GM11168 (cell line): ENCODE results near the gene DCPS.

ENCODE experiments used
- in situ Hi-C: fragments of 300-500 bp; cut with MboI; formaldehyde crosslinking; loops from one replicate; pipeline ENCODE4 v1.12.0; 2022; ENCODE audit warnings: low sequenced_read_pairs; ENCODE audit not compliant: unreplicated experiment

Gene DCPS

GRCh38 chr11:126327281-126328000 is 23.6 kb downstream of the DCPS start:
- in situ Hi-C loops: no loop called here

DNA sequence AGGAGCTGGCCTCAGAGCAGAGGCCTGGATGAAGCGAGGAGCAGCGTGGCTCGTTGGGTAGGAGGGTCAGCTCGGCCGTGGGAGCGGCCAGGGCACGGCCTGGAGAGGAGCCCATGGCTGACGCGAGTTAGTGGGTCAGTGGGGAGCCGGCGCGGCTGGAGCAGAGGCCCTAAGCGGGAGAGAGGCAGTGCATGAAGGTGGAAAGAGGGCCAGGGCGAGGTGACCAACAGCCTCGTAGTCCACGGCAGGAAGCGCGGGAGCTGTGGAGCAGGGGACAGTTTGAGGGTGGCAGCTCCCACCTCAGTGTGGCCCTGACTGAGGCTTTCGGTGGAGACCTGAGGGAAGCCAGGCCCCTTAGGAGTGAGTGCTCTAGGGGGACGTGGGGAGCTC is 24.1 kb downstream of the DCPS start:
- in situ Hi-C loops: no loop called here

DNA sequence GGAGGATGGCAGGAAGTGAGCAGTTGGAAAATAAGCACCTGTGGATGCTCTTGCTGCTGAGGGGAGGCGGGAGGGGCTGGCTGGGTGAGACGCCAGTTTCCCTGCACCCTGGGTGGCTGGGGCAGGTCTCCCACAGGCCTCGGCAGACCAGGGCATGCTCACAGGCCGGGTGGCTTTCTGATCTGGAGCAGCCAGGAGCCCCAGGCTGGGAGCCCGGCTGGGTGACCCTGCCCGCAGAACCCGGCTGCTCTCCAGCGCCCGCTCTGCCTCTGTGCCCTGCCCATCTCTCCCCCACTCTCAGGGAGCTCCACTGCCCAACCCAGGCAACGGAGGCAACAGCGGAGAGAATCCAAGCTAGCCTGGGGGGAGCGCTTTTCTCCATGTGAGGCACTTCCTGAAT is 24.6 kb downstream of the DCPS start:
- in situ Hi-C loops: no loop called here

DNA sequence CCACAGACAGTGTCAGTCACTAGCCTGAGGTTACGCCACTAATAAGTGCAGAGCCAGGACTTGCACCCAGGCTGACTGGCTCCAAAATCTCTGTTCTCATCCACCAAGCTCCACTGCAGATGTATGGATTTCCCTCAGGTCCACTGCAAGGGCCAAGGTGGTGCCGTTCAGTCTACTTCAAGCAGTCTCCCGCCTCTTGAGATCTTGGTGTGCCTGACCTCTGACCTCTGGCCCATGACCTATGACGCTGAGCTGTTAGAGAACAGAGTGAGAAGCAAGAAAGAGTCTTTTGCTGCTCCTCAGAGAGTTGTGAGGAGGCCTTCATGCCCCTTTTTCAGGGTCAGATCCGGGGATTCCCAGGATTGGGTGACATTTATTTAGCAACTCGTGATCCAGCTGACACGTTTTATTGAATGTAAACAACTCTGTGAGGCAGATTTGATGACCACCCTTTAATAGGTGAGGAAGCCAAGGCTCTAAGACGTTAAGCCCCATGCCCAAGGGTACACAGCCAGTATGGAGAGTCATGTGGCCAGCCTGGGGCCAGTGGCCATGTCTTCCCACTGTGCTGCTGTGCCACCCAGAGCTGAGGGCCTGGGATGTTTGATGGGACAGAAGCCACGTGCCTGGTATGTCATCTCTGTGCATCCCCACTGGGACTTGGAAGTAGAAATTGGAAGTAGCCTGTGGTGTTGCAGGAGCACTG is 25.2 kb downstream of the DCPS start:
- in situ Hi-C loops: no loop called here

DNA sequence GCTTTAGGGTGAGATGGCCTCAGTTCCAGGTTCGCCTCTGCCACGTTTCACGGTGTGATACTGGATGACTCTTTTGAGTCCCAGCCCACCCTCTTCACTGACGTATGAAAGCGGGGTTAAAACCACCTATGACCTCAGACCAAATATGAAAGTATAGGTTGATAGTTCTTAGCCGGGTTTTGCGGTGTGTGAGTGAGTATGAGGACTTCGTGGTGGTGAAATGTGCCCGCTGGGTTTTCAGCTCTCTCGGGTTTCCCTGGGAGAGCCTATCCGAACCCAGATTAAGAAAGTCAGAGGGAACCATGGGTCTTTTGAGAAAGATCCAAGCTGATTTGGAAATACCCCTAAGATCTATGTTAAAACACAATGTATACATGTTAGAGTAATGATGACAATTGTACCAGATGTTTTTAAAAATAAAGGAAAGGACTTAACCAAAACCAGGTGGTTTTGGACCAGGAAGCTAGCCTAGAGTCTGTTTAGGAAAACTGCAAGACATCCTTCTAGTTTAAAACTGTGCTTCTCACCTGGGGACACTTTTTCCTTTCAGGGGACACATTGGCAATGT is 25.9 kb downstream of the DCPS start:
- in situ Hi-C loops: no loop called here

GRCh38 chr11:126331286-126331685 is 27.4 kb downstream of the DCPS start:
- in situ Hi-C loops: no loop called here

- in situ Hi-C loops: no loop called here
Observed at GRCh38 chr11:126332221-126332711, 28.4 kb downstream of the DCPS start.

GRCh38 chr11:126333142-126333541 is 29.3 kb downstream of the DCPS start:
- in situ Hi-C loops: no loop called here

DNA sequence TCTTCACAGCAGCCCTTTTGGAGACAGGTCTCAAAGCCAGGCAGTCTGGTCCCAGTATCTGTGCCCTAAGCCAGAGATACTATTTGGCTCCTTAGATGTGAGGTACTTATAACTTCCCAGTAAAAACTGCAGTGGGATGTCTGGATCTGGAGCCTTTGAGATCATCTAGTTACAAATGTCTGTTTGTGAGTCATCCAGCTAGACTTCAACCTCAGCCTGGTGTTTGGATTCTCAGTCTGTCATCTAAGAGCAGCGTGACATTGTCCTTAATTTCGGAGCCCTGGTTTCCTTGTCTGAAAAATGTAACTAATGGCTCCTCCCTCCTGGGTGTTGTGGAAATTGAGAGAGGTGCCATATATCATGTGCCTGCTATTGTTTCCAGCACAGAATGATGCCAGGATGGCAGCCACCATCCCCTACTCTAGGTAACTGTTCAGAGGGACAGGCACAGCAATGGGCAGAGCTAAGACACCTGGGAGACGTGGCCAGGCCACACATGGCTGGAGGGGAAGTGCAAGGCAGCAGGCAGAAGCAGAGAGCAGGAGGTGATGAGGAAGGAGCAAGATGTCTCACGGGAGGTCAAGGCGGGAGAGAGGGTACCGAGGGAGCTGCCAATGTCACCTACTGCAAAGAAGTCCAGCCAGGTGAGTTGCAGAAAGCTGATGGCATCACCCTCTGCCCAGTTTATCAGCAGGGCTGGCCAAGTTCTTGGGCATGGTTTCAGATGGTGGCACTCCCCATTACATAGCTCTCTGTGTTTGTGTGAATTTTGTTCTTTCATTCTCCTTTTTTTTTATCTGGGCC is 31.0 kb downstream of the DCPS start:
- in situ Hi-C loops: no loop called here

DNA sequence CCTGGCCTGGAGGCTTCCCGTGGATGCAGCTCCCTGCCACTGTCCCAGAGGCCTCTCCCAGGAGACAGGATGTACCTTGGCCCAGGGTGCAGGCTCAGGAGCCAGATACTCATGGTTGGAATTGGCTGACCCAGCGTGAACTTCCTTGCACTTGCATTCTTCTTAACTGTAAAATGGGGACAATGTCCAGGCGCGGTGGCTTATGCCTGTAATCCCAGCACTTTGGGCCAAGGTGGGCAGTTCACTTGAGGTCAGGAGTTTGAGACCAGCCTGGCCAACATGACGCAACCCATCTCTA is 31.6 kb downstream of the DCPS start:
- in situ Hi-C loops: no loop called here

- in situ Hi-C loops: no loop called here
Observed at GRCh38 chr11:126336138-126336541, 32.3 kb downstream of the DCPS start.

GRCh38 chr11:126336671-126337101 is 32.8 kb downstream of the DCPS start:
- in situ Hi-C loops: no loop called here

DNA sequence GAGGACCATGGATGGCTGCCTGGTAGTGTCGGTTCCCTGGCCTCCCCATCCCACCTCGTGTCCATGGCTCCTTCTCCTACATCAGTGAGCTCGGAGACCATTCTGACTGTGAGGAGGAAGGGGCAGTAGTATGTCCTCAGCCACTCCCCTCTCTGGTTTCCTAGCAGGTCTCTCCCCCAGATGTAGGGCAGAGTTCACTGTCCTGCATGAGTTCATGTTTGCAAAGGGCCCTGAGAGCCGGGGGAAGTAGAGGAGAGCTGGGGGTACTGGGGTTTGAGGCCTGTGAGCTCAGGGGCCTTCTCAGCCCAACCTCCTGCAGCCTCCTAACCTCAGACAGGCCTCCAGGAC is 33.2 kb downstream of the DCPS start:
- in situ Hi-C loops: no loop called here

GRCh38 chr11:126337474-126338241 is 33.8 kb downstream of the DCPS start:
- in situ Hi-C loops: no loop called here

DNA sequence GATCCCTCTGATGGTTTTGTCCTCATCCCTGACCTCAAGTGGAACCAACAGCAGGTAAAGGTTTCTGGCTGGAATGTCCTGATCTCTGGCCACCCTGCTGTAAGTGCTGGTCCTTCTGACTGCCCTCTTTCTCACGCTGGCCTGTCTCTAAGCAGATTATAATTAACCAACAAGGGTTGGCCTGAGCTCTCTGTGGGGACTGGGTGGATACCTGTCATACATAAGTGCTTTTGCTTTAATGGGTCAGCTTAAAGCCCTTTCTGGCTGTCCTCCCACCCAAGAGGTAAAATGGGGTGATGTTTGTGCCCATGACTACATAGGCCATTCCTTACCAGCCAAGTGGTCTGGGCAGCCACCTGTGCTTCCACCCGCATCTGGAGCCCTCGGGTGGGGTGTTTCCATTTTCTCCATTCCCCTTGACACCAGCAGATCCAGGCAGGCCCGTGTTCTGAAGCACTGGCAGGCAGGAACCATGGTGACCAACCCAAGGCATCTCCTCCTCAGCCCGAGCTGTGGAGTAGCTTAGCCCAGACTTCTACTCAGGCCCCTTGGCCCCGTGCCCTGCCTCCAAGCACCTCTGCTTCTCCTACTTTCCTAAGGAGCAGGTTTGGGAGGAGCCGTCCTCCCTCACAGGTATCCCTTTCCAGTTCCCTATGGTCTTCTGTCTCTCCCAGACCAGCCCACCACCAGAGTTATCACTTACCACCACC is 34.6 kb downstream of the DCPS start:
- in situ Hi-C loops: no loop called here

- in situ Hi-C loops: no loop called here
Observed at GRCh38 chr11:126339073-126339862, 35.4 kb downstream of the DCPS start.

DNA sequence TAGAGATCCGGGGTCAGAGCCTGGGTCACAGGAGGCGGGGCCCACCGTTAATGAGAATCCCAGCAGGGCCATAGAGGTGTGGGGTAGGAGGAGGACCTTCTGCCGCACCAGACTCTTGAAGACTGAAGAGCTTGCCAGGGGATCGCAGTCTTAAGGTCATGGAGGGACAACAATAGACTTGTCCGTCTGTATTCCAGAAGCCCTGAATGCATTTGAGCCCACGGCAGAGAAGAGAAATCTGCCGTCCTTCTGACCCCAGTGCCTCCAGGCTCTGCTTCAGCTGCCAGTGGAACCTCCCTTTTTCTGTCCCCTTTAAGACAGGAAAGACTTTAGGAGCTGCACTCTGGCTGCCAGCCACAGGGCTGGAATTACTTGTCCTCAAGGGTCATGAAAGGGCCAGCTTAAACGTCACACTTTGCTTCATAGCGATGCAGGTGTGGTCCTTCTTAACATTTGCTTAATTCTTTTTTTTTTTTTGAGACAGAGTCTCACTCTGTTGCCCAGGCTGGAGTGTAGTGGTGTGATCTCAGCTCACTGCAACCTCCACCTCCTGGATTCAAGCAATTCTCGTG is 36.1 kb downstream of the DCPS start:
- in situ Hi-C loops: no loop called here

DNA sequence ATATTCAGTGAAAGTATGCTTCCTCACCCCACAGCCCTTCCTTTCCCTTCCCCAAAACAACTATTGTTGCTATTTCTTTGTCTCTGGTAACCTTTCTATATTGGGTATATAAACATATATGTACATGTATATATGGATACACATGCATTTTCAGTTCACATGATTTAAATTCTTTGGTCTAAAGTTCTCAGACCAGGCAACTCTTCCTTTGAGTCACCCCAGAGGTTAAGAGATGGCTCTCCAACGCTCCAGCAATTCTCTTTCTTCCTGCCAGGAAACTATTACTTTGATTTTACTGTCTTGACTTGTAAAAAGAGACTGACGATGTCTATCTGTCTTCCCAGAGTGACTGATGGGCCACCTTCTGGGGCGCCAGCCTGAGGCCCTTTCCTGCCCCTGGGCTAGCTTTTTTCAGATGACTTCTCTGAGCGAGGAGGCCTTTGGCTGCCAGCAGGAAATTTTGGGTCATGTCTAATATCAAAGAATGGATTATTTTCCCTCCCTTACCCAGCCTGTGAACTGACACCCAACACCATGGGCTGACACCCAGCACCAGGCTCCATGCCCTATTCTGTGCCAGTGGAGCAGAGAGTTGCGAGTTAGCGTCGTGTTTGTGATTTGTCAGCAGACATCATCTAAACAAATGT is 37.2 kb downstream of the DCPS start:
- in situ Hi-C loops: no loop called here
